GM19043 (cell line): ENCODE measurements around the gene PSME1.

Source experiments
- ATAC-seq: cut with Tn5 transposase; IDR thresholded peaks from one replicate; pipeline ENCODE4 v1.9.1; 2021; ENCODE audit warnings: low read depth; ENCODE audit not compliant: unreplicated experiment

Gene PSME1

DNA sequence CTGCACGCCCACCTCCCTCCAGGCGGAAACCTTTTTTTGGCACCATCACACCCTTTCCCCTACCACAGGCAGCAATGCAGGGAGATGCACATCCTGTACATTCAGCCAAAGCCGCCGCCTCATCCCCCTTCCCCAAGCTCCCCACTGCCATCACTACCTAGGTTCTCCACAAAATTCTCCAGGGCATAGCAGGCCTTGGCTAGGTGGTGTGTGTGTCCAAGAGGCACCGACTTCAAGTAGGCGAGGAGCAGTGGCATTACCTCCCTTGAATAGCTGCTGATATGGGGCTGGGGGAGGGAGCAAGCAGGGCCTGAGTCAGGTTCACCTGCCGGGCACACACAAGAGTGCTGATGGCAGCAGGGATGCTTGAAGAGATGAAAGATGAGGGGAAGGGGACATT, 49.0 kb downstream of the PSME1 start:
- no peak for ATAC-seq

DNA sequence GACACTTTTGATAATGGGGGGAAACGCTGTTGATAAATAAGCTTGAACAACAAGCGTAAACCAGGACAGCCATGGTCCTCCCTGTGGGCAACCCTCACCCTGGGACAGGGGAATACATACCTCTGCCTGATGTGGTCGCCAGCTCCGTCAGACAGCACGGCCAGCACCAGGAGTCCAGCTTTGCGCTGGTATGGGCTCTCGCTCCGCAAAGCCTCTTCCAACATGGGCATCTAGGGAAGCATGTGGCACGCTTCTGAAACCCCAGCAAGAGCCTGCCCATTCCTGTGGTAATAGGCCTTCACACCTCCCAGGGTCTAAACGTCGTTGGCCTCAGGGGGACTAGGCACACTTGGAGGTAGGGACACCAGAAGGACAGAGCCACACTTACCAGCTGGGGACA, 49.7 kb downstream of the PSME1 start:
- ATAC-seq, result no peak

DNA sequence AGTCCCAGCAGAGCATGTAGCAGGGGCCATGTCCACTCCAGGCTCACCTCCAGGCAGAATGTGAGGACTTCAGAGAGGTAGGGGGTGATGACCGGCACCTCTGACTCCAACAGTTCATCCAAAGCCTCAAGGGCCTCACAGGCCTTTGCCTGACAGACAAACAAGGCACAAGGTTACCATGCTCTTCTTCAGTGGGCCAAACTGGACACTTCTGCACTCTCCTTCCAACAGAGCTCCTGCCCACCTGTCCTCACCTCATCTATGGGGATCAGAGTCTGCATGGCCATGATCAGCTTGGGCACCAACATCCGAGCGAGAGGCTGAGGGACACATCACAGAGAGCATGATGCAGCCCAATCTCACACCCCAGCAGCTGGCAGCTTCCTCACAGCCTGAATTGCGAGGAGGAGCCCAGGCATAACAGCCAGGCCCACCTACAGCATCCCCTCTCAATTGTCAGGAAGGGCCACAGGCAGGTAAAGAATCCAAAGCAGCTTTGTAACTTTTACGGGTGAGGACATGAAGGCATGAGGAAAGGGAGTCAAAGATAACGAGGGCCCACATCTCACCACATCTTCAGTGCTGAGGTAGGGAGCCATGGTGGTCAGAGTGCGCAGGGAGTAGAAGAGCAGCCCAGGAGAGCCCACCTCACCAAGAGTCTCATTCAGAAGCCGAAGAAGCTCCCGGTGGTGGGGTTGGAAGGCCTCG, 51.0 kb downstream of the PSME1 start:
- ATAC-seq, result no peak

DNA sequence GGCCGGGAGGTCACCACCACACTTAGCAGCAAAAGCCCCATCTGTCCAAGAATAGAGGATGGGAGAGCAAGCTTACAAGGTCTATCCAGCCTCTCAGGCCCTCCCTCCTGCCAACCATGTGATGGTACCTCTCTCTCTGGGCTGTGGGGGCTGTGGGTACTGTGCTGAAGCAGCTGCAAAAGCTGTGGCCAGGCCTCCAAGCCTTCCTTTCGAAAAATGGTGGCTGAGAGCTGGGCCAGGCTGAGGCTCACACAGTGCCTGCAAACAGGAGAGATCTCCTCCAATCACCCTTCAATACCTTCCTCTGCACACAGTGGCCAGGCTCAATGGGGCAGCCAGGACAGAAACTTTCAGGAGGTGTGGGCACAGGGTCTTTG, 51.5 kb downstream of the PSME1 start:
- ATAC-seq, result no peak
